ENCODE results near the gene PDSS2. TPM values are rescaled to one million over a fixed set of nuclear protein-coding genes. Genes with fewer than 3 reads are reported as not detected.

The PDSS2 gene
- total and polyA plus RNA-seq, 2 of the 8 experiments (the other 6 are each of a cell fraction or from before 2014, with no cell fraction given) = 10.7 to 16.1 TPM

GRCh38 chr6:107114213-107114925 lies 345.0 kb downstream of the PDSS2 start:
- Histone ChIP-seq H4K20me1 (replicated peaks in 1 of 2; ENCODE audit: control insufficient read depth in 1 of 2, insufficient read depth in 2 of 2, low read length in 2 of 2) (no peaks in the 10 kb centered on the region), H3K79me1 (ENCODE audit: low read depth, low read length) (no peaks in the 10 kb centered on the region; the same call in 1 of the 2 replicates), H2BK120ac (replicated peaks; ENCODE audit: low read depth, low read length) (peak overlapping the region; percentile 76), H3K27me3 (replicated peaks in 1 of 4; ENCODE audit: control insufficient read depth in 3 of 4, extremely low read depth in 1 of 4, insufficient read depth in 3 of 4, low read length in 3 of 4) (no peaks in the 10 kb centered on the region), H4K5ac (ENCODE audit: insufficient read length, low read depth, low read length) (peak overlapping the region; percentile 93), H3K4me2 (ENCODE audit: insufficient read depth in 1 of 2, low read depth in 2 of 2, low read length in 2 of 2) (peak overlapping the region; percentile 88 to 90), H3K14ac (ENCODE audit: insufficient read length) (no peak overlapping the region), H3K23me2 (ENCODE audit: low read depth, low read length) (peaks cover 9% of the 10 kb centered on the region), H3K79me2 (ENCODE audit: control insufficient read depth in 1 of 2, insufficient read depth in 2 of 2, low read length in 2 of 2) (peaks cover 4 to 46% of the 10 kb centered on the region in 2 experiments), H4K8ac (ENCODE audit: extremely low read depth, insufficient read depth, low read length) (peak overlapping the region; percentile 90), H3K9ac (replicated peaks in 1 of 4; ENCODE audit: extremely low read depth in 1 of 4, low read depth in 3 of 4, low read length in 3 of 4) (peak overlapping the region; percentile 82 to 98 (median 96)), H3K36me3 (ENCODE audit: control insufficient read depth in 2 of 4, insufficient read depth in 4 of 4, low read length in 3 of 4) (peaks cover 0 to 5% (median 0%) of the 10 kb centered on the region in 4 experiments; a peak in 1 of 8 replicates), H3K4me1 (replicated peaks in 1 of 4; ENCODE audit: control insufficient read depth in 3 of 4, insufficient read depth in 4 of 4, low read length in 3 of 4) (peaks cover 11 to 17% (median 14%) of the 10 kb centered on the region in 4 experiments), H2AFZ (ENCODE audit: low read length) (no peak overlapping the region), H3K4ac (replicated peaks; ENCODE audit: insufficient read length, low read depth, low read length) (peak overlapping the region; percentile 98), H3K4me3 (ENCODE audit: extremely low read depth in 1 of 4, insufficient read depth in 2 of 4, low read depth in 3 of 4, low read length in 4 of 4) (peak overlapping the region; percentile 53 to 81 (median 60)), H3K23ac (ENCODE audit: insufficient read length) (no peak overlapping the region), H2AK5ac (ENCODE audit: low read depth, low read length) (no peak overlapping the region; the same call in 1 of the 2 replicates), H3K56ac (replicated peaks; ENCODE audit: insufficient read length, low read depth, low read length) (peak overlapping the region; percentile 65), H2BK15ac (ENCODE audit: low read length) (no peak overlapping the region), H3K27ac (ENCODE audit: low read depth, low read length) (peak overlapping the region; percentile 83), H2BK5ac (ENCODE audit: low read depth, low read length) (peak overlapping the region; percentile 95), H3K18ac (ENCODE audit: extremely low read depth, low read length) (peak overlapping the region; percentile 65; the same call in 1 of the 2 replicates), H4K91ac (replicated peaks; ENCODE audit: insufficient read length, low read length) (peak overlapping the region; percentile 96), H2BK12ac (ENCODE audit: low read depth, low read length) (peak overlapping the region; percentile 32; the same call in 1 of the 2 replicates), H3K9me3 (ENCODE audit: insufficient read depth in 2 of 2, low read depth in 1 of 2, low read length in 1 of 2) (no peaks in the 10 kb centered on the region), H2BK20ac (ENCODE audit: low read length) (no peak overlapping the region)
- WGBS, 2 experiments (ENCODE audit: extremely low coverage in 1 of 2, insufficient coverage in 1 of 2, insufficient read length in 1 of 2, insufficient replicate concordance in 2 of 2, low coverage in 1 of 2, low lambda C conversion rate in 2 of 2, missing lambda C conversion rate in 1 of 2) = 3% methylated on average over 22 of the region's 116 CpGs; no CpG with 5 or more reads in 1 of the 2 experiments
- DNase-seq (ENCODE audit: low read depth in 1 of 2, low spot score in 2 of 2) (peak in 1 of 2 experiments; percentile 85), FAIRE-seq (no peak)
- POLR2A ChIA-PET (ENCODE audit: partially characterized antibody) = interaction anchor here (0.6 to 2.2 kb wide), 17 partner anchors 9 to 203 kb away, joined by 3 to 27 read pairs (median 3); partner anchors contain the start of gene CD24
- CTCF ChIA-PET (ENCODE audit: partially characterized antibody) = interaction anchor here (0.6 to 2.0 kb wide), 24 partner anchors 9 to 532 kb away, joined by 3 to 10 read pairs (median 5); no protein-coding TSS in a partner anchor
- TF ChIP-seq HDAC2 (IDR thresholded peaks at IDR 0.05; ENCODE audit: borderline replicate concordance in 1 of 2, low read depth in 2 of 2, low read length in 2 of 2) = peak in 1 of 2 experiments; percentile 97; a peak in 2 of 4 replicates
